Panc1 (cell line): ENCODE data around the gene SCG2. TPM values are rescaled to one million over a fixed set of nuclear protein-coding genes. Genes with fewer than 3 reads are reported as not detected.

Experiments used
- ATAC-seq: fragments of 200-7000 bp; cut with Tn5 transposase; 2 replicates; pipeline ENCODE4 v1.9.1; 2020; ENCODE audit warnings: mild to moderate bottlenecking, moderate library complexity
- BruUV-seq: library from RNA; stranded (reverse); fragments of 400-500 nt; replicated peaks from 2 replicates; lab custom pipeline; 2021; lab: Mats Ljungman, UMichigan
- CTCF ChIA-PET: fragments of 300-600 bp; sonication (Branson Sonifier 250); formaldehyde crosslinking; loops from one replicate; lab custom pipeline; 2022; ENCODE audit warnings: antibody characterized with exemption; lab: Charles Lee
- POLR2A ChIA-PET: fragments of 300-600 bp; sonication (Branson Sonifier 250); formaldehyde crosslinking; loops from one replicate; lab custom pipeline; 2022; ENCODE audit warnings: antibody characterized with exemption; lab: Charles Lee
- DNase-seq: peaks from one replicate; pipeline ENCODE4 v3.0.0-alpha.2; 2010; ENCODE audit warnings: low read depth, low spot score
- H3K27ac ChIP-seq: 2 replicates; pipeline ENCODE4 v1.5.1; 2011; ENCODE audit warnings: mild to moderate bottlenecking, low read length, inconsistent platforms
- H3K27me3 ChIP-seq: fragments of 200-500 bp; sonication (Bioruptor generic); 2 replicates; pipeline ENCODE4 v1.6.0; 2014; ENCODE audit warnings: low read length, inconsistent platforms; ENCODE audit not compliant: control insufficient read depth, insufficient read depth
- H3K36me3 ChIP-seq: fragments of 200-500 bp; sonication (Bioruptor generic); 2 replicates; pipeline ENCODE4 v1.5.1; 2014; ENCODE audit warnings: inconsistent platforms, mild to moderate bottlenecking, low read length, moderate library complexity; ENCODE audit not compliant: control insufficient read depth, insufficient read depth
- H3K4me1 ChIP-seq: 2 replicates; pipeline ENCODE4 v1.5.1; 2011; ENCODE audit warnings: inconsistent platforms, mild to moderate bottlenecking, low read length, moderate library complexity; ENCODE audit not compliant: control insufficient read depth, insufficient read depth
- H3K4me3 ChIP-seq, 2 experiments: 2 replicates each; pipeline ENCODE4 v1.5.1; 2011 to 2012; ENCODE audit warnings: low read depth in 2 of 2, low read length in 2 of 2, mild to moderate bottlenecking in 2 of 2, inconsistent platforms in 1 of 2, moderate library complexity in 1 of 2
- H3K9me3 ChIP-seq: fragments of 200-500 bp; sonication (Bioruptor generic); 2 replicates; pipeline ENCODE4 v1.5.1; 2014; ENCODE audit warnings: low read depth, mild to moderate bottlenecking, inconsistent platforms, low read length, moderate library complexity; ENCODE audit not compliant: control insufficient read depth, insufficient read depth
- POLR2AphosphoS5 ChIP-seq: IDR thresholded peaks from 2 replicates; pipeline ENCODE4 v1.6.1; 2012; ENCODE audit warnings: mild to moderate bottlenecking, low read depth, low read length, moderate library complexity
- SIN3A ChIP-seq: IDR thresholded peaks from 2 replicates; pipeline ENCODE4 v1.6.1; 2012; ENCODE audit warnings: low read depth, mild to moderate bottlenecking, low read length, moderate library complexity, borderline replicate concordance; ENCODE audit not compliant: insufficient read depth
- TCF7L2 ChIP-seq: IDR thresholded peaks from 2 replicates; pipeline ENCODE4 v1.6.1; 2011; ENCODE audit warnings: mild to moderate bottlenecking, low read depth, low read length, inconsistent platforms
- in situ Hi-C: cut with HindIII; loops from 2 replicates; pipeline ENCODE4 v1.10.0; 2016; ENCODE audit warnings: low sequenced_read_pairs, low pct_unique_long_range_greater_than_20kb
- intact Hi-C: fragments of 100-400 bp; cut with micrococcal nuclease; formaldehyde crosslinking; loops from one replicate; pipeline ENCODE4 v1.10.0; 2022; ENCODE audit not compliant: unreplicated experiment
- total RNA-seq: library from RNA; stranded (reverse); gene quantifications from one replicate; pipeline ENCODE4 v1.2.1, GENCODE V29; 2021; ENCODE audit not compliant: unreplicated experiment
- TF ChIP-seq, protein P1 (sequence below): fragments of 450-650 bp; IDR thresholded peaks from 2 replicates; pipeline ENCODE4 v1.5.1; 2017; ENCODE audit warnings: mild to moderate bottlenecking
- TF ChIP-seq, protein P2 (sequence below), 2 experiments: IDR thresholded peaks; 2 replicates each; pipeline ENCODE4 v1.6.1; 2011 to 2012; ENCODE audit warnings: low read depth in 2 of 2, control low read depth in 1 of 2, low read length in 1 of 2, mild to moderate bottlenecking in 1 of 2, moderate library complexity in 1 of 2; ENCODE audit not compliant: insufficient read depth in 1 of 2

Gene SCG2
- total RNA-seq, 1 experiment from 2014 or later, result 1.7 TPM

DNA sequence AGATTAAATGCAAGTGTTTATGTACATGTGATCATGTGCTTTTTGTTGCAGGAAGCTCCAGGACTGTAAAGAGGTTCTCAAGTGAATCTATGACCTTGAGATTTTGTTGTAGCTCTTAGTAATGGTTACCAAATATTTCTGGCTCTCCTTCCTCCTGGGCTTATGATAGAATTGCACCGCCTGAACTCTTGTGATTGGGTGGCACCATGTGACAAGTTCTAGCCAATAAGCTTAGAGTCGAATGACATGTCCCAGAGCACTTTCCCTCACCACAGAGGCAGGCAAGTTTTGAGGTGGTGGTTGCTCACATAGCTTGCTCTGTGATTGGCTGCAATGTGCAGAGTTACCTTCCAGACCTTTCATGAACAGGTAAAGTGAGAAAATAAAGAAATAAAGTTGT lies 8.9 kb upstream of the SCG2 start:
- ChIA-PET CTCF (no interaction called here), POLR2A (no interaction called here)
- Histone ChIP-seq H3K27me3 (no peaks in the 10 kb centered on the region), H3K27ac (no peak overlapping the region), H3K36me3 (no peaks in the 10 kb centered on the region), H3K9me3 (no peaks in the 10 kb centered on the region), H3K4me3 (no peak overlapping the region), H3K4me1 (peaks cover 13% of the 10 kb centered on the region)
- no TSS peak for BruUV-seq
- no peak for DNase-seq
- intact Hi-C loops, result no loop called here
- in situ Hi-C loops, result no loop called here
- no peak for ATAC-seq
- TF ChIP-seq POLR2AphosphoS5 (no peak), SIN3A (no peak), TCF7L2 (no peak)
- TF ChIP-seq, protein P1, sequence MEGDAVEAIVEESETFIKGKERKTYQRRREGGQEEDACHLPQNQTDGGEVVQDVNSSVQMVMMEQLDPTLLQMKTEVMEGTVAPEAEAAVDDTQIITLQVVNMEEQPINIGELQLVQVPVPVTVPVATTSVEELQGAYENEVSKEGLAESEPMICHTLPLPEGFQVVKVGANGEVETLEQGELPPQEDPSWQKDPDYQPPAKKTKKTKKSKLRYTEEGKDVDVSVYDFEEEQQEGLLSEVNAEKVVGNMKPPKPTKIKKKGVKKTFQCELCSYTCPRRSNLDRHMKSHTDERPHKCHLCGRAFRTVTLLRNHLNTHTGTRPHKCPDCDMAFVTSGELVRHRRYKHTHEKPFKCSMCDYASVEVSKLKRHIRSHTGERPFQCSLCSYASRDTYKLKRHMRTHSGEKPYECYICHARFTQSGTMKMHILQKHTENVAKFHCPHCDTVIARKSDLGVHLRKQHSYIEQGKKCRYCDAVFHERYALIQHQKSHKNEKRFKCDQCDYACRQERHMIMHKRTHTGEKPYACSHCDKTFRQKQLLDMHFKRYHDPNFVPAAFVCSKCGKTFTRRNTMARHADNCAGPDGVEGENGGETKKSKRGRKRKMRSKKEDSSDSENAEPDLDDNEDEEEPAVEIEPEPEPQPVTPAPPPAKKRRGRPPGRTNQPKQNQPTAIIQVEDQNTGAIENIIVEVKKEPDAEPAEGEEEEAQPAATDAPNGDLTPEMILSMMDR, result no peak
- TF ChIP-seq, protein P2, sequence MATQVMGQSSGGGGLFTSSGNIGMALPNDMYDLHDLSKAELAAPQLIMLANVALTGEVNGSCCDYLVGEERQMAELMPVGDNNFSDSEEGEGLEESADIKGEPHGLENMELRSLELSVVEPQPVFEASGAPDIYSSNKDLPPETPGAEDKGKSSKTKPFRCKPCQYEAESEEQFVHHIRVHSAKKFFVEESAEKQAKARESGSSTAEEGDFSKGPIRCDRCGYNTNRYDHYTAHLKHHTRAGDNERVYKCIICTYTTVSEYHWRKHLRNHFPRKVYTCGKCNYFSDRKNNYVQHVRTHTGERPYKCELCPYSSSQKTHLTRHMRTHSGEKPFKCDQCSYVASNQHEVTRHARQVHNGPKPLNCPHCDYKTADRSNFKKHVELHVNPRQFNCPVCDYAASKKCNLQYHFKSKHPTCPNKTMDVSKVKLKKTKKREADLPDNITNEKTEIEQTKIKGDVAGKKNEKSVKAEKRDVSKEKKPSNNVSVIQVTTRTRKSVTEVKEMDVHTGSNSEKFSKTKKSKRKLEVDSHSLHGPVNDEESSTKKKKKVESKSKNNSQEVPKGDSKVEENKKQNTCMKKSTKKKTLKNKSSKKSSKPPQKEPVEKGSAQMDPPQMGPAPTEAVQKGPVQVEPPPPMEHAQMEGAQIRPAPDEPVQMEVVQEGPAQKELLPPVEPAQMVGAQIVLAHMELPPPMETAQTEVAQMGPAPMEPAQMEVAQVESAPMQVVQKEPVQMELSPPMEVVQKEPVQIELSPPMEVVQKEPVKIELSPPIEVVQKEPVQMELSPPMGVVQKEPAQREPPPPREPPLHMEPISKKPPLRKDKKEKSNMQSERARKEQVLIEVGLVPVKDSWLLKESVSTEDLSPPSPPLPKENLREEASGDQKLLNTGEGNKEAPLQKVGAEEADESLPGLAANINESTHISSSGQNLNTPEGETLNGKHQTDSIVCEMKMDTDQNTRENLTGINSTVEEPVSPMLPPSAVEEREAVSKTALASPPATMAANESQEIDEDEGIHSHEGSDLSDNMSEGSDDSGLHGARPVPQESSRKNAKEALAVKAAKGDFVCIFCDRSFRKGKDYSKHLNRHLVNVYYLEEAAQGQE (IDR thresholded peaks at IDR 0.05; ENCODE audit: insufficient read depth in 1 of 2, low read depth in 2 of 2, low read length in 1 of 2), result no peak

- H3K9me3 ChIP-seq, result no peaks in the 10 kb centered on the region
- CTCF ChIA-PET, result no interaction called here
- H3K27ac ChIP-seq, result no peak overlapping the region
- no peak overlapping the region for H3K4me3 ChIP-seq
- POLR2A ChIA-PET, result no interaction called here
- TF ChIP-seq SIN3A, result no peak
- no peak for TF ChIP-seq TCF7L2
- TF ChIP-seq, protein P2 (IDR thresholded peaks at IDR 0.05; ENCODE audit: insufficient read depth in 1 of 2, low read depth in 2 of 2, low read length in 1 of 2), result no peak
- TF ChIP-seq POLR2AphosphoS5, result no peak
- TF ChIP-seq, protein P1, result no peak
- DNase-seq (no peak), ATAC-seq (no peak)
- no peaks in the 10 kb centered on the region for H3K36me3 ChIP-seq
- no TSS peak for BruUV-seq
- no peaks in the 10 kb centered on the region for H3K4me1 ChIP-seq
- no peaks in the 10 kb centered on the region for H3K27me3 ChIP-seq
- intact Hi-C loops (no loop called here), in situ Hi-C loops (no loop called here)
Measured at GRCh38 chr2:223607476-223607875, 5.3 kb upstream of the SCG2 start.
